AG09319 (cell line): ENCODE results near the gene CNR2.
"Not testable (repeated sequence)": the region's sequence is repeated elsewhere in the genome, so short reads cannot be mapped to it uniquely, and the experiment has no call there.

Experiments used
- DNase-seq: peaks from one replicate; pipeline ENCODE4 v3.0.0-alpha.2; 2010; ENCODE audit warnings: low read depth; ENCODE audit errors: extremely low read depth
- TF ChIP-seq, protein P1 (sequence below): IDR thresholded peaks from 2 replicates; pipeline ENCODE4 v1.5.1; 2011; ENCODE audit warnings: low read depth, mild to moderate bottlenecking, inconsistent platforms, low read length, moderate library complexity

CNR2 gene

DNA sequence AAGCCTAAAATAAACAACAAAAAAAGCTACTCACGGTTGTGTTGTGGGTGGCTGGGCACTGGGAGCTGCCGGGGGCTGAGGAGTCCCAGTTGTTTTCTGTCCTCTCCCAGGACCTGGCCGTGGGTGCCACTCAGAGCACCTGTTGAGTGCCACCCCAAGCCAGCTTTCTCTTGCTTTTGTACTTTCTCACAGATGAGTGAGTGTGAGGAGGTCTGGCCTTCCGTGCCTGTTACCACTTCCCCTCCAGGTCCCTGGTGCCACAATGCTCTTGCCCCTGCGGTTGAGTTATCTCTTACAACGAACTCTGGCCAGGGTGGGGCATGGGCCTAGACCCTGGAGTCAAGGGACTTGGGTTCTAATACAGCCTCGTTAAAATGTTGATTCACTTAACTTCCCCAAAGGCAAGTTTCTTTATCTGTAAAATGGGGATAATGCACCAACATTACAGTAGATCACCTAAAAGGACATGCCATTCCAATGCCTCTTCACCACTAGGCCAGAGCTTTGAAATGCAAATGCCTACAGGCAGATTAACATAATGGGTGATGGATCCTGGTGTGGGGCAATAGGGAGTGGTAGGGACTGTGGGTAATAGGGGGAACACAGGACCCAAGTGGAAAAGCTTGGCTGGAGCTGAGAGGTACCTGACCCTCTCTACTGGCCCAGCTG is at the start of gene CNR2:
CNR2 (minus strand) TSS at position 151 of the 669 bp plus-strand sequence. CDS start 37,745 bp downstream, outside the sequence.
- TF ChIP-seq, protein P1, sequence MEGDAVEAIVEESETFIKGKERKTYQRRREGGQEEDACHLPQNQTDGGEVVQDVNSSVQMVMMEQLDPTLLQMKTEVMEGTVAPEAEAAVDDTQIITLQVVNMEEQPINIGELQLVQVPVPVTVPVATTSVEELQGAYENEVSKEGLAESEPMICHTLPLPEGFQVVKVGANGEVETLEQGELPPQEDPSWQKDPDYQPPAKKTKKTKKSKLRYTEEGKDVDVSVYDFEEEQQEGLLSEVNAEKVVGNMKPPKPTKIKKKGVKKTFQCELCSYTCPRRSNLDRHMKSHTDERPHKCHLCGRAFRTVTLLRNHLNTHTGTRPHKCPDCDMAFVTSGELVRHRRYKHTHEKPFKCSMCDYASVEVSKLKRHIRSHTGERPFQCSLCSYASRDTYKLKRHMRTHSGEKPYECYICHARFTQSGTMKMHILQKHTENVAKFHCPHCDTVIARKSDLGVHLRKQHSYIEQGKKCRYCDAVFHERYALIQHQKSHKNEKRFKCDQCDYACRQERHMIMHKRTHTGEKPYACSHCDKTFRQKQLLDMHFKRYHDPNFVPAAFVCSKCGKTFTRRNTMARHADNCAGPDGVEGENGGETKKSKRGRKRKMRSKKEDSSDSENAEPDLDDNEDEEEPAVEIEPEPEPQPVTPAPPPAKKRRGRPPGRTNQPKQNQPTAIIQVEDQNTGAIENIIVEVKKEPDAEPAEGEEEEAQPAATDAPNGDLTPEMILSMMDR: no peak
- no peak for DNase-seq

DNA sequence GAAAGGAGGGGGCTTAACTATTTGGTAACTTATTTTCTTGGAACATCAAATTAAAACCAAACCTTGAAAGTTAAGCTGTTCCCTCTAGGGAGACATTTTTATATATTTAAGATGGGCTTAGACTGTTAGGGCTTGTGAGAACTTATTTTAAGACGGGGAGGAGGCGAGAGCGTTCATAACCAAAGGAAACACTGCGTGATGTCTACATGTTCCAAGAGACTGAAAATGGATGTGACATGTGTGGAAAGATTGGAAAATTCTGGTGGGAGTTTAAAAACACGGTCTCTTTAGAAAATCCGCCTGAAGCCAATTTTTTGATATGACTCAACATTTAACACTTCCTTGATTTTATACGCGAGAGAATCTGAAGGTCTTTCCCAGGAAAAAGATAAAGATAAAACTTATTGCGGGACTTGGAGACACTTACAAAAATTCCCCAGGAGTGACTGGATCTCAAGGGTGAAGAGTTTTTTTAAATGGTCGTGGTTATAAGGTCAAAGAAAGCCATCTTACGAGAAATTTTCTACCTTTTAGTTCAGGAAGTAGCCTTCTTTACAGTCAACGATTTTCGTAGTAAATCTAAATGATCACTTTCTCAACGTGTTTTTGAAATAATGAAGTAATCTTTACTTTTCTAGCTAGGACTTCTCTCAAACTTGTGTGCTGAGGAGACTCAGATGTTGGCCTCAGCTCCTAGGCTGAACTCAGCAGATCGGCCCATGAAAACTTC is 47.3 kb upstream of the CNR2 start:
- DNase-seq: no peak
- TF ChIP-seq, protein P1: no peak

DNA sequence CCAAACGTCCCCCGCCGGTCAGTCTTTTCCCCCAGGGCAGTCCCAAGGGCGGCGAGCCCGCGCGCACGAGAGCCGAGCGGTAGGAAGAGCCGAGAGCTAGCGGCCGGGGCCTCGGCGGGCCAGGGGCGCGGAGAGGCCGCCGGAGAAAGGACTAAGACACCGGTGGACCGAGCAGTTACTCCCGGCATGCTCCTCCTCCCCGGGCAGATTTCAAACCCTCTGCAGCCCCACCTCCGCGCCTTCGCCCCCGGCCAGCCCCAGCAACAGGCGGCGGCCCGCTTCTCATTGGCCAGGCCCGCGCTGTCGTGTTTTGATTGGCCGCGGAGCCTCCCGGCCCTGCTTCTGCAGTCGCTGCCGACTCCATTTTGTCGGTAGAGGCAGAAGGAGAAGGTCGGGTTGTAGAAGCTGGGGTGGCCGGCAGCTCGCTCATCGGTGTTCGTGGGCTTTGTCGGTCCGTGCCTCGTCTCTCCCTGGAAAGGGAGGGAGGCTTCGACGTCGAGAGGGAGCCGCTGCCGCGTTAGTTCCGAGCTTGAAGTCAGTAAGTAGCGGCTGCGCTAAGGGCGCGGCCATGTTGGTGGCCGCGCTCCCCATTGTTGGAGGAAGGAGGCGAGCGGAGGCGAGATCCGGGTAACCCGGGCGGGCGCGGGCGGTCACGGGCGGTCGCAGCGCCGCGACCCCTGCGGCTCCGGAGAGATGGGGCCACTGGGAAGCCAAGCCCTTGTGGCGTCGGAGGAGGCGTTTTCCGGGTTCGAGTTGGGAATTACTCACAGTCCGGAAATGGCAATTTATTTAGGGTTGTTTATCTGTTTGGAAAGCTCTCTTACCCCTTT is 46.5 kb upstream of the CNR2 start, which contains the start of gene PNRC2:
PNRC2 (plus strand) TSS at position 368 of the 830 bp plus-strand sequence. CDS start 1,630 bp downstream, outside the sequence.
- TF ChIP-seq, protein P1: no peak
- peak; percentile 92 for DNase-seq

DNA sequence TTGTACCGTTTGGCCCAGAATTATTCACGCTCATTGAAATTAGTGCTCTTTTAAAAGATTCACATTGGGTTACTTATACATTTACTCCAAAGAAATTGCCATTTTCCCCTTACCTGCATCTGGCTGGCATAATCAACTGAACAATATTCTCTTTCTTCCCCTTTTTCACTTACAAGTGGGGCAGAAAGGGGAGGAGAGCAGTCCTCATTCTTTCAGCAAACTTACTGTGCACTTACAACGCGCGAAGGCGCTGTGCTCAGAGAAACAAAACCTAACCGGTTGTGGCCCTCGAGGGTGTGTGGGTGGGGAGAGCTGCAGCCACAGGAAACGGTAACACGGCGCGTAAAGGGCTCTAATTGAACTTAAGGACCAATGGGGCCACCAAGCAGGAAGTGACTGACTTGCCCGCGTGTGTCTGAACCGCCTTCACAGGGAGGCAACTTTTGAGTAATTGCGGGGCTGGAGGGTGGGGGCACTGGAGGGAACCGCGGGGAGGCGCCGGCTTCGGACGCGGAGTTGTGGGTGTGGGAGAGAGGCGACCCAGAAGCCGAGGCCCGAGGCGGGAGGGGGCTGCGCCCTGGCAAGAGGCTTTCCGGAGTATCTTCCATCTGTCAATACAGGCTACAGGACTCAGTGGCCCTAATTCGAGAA is 45.8 kb upstream of the CNR2 start:
- DNase-seq: peak; percentile 57
- TF ChIP-seq, protein P1: peak; percentile 43

DNA sequence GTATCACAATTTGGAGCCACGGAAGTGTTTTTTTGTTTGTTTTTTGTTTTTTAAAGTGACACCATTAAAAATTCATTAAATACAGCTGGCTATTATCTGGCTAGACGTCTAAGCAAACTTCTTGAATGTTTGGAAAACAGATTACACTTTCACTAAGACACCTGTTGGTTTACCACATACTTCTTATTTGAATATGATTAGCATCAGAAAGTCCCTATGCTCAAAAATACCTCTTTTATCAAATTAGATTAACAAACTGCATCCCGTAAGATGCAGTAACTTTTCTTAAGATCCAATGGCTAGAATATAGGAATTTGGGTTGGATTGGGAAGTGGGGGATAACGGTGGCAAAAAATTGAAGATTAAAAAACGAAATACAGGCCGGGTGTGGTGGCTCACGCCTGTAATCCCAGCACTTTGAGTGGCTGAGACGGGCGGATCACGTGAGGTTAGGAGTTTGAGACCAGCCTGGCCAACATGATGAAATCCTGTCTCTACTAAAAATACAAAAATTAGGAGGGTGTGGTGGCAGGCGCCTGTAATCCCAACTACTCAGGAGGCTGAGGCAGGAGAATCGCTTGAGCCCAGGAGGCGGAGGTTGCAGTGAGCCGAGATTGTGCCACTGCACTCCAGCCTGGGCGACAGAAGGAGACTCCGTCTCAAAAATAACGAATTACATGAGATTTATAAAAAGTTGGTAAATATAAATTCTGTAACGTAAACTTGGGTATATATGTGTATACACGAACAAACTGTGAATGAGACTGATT is 45.1 kb upstream of the CNR2 start:
- DNase-seq: not testable (repeated sequence)

DNA sequence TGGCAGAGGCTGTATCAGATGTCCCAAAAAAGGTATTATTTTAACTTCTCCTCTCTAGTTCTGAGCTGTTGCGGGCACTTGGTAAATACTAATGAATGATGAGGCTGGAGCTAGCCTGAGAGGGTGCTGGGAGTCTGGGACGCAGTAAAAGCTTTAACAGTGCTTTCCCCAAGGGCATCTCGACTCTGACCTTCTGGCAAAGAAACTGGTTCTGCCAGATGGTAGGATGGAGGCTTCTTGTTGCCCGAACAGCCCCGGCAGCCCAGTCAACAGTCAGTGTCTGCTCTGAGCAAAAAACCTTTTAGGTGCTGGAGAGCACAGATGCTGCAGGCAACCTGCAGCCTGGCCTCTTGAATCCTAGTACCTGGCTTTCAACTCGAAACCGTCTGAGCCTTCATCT is 43.9 kb upstream of the CNR2 start:
- TF ChIP-seq, protein P1: no peak
- DNase-seq: no peak

DNA sequence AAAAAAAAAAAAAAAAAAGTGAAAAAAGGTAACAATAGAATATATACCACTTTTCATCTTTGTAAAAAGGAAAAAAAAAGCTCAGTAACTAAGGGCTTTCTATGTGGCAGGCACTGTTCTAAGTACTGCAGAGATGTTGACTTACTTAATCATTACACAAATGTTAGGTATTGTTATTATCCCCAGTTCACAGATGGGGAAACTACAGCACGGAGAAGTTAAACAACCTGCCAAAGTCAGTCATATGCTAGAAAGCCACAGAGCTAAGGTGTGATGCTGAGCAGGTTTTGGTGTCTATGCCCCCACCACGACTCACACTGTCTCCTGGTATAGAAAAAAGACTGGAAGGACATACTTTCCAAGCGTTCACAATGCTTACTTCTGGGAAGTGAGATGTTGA is 39.9 kb upstream of the CNR2 start:
- TF ChIP-seq, protein P1: no peak
- DNase-seq: no peak
